Activated CD8-positive, alpha-beta memory T cell treated with anti-CD3 and anti-CD28 coated beads, Interleukin-2, amount 50 U/mL, for 4 hours (primary cell): ENCODE data around the gene AK5.
"Not testable (repeated sequence)": the region's sequence is repeated elsewhere in the genome, so short reads cannot be mapped to it uniquely, and the experiment has no call there.

Source experiments
- DNase-seq: peaks from one replicate; pipeline ENCODE4 v3.0.0-alpha.2; 2020

The AK5 gene

GRCh38 chr1:77405186-77405585 is 123.4 kb downstream of the AK5 start:
- DNase-seq = no peak

GRCh38 chr1:77406661-77407060 is 124.8 kb downstream of the AK5 start:
- DNase-seq = no peak

GRCh38 chr1:77407738-77408375 is 126.0 kb downstream of the AK5 start:
- no peak for DNase-seq

GRCh38 chr1:77408933-77409332 is 127.1 kb downstream of the AK5 start:
- DNase-seq = not testable (repeated sequence)

GRCh38 chr1:77412069-77412819 is 130.4 kb downstream of the AK5 start:
- DNase-seq = no peak

- no peak for DNase-seq
Measured at GRCh38 chr1:77412820-77413530, 131.2 kb downstream of the AK5 start.

DNA sequence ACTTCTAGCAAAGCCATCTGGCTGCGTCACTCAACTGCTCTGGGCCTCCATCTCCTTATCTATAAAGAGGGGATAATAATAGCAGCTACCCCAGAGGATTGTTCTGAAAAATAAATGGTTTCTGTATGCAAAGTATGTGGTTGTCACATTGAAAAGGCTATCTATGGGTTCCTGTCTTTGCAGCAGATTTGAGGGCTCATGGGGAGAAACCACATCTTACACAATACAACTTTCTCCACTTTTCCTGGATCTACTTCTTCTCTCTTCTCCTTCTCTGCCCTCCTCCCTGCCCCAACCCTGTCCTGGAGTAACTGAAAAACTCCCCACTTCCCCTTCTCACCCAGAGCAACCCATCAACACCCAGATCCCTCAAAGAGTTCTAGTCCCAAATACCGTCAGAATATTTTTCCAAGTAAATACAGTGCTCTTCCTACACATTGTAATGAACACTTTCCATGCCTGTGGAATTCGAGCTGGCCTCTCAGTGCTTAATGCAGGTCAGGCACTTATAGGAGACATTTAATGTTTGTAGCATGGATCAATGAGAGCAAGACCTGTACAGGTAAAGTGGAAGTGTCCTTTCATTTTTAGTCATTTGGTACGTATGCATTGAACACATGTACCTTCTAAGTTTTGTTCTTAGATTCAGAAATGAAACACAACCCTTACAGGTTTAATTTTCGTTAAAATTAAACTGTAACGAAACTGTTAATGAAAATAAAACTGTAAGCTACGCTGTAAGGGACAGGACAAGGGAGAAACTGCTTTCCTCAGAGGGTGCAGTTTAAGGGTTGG is 131.9 kb downstream of the AK5 start:
- no peak for DNase-seq

GRCh38 chr1:77415579-77415978 is 133.8 kb downstream of the AK5 start:
- no peak for DNase-seq

DNA sequence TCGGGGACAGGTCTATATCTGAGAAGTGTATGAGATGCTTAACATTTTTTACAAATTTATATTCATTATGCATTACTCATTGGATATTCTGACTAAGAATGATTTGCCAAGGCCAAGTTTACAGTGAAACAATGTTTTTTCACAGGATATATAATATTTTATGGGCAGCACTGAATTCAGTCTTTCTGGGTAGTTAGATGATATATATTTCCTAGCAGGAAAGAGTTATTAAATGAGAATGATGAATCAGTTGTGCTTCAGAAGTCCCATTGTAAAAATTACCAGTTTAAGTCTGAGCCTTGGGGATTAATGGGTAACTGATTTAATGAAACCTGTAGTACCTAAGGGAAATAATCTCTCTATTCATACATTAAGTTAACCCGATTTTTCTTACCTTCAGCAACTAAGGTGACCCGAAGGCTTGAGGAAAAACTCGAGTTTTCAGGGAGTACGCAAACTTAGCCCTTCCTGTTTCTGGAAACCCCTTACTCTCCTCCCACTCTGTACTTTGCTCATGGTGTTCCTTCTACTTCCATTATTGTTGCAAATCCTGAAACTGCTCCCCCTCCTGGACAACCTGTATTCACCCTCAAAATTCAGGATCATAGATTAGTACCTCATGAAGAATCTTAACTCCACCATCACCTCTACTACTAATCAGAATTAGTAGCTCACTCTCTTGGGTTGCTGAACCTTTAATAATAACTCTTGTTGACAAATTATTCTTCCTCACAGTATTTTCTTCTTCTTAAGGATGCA is 135.1 kb downstream of the AK5 start:
- no peak for DNase-seq

DNA sequence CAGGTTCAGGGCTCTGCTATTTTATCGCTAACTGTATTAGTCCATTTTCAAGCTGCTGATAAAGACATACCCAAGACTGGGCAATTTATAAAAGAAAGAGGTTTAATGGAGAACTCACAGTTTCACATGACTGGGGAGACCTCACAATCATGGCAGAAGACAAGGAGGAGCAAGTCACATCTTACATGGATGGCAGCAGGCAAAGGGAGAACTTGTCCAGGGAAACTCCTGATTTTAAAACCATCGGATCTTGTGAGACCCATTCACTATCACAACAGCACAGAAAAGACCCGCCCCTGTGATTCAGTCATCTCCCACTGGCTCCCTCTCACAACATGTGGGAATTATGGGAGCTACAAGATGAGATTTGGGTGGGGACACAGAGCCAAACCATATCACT is 136.2 kb downstream of the AK5 start:
- not testable (repeated sequence) for DNase-seq

DNA sequence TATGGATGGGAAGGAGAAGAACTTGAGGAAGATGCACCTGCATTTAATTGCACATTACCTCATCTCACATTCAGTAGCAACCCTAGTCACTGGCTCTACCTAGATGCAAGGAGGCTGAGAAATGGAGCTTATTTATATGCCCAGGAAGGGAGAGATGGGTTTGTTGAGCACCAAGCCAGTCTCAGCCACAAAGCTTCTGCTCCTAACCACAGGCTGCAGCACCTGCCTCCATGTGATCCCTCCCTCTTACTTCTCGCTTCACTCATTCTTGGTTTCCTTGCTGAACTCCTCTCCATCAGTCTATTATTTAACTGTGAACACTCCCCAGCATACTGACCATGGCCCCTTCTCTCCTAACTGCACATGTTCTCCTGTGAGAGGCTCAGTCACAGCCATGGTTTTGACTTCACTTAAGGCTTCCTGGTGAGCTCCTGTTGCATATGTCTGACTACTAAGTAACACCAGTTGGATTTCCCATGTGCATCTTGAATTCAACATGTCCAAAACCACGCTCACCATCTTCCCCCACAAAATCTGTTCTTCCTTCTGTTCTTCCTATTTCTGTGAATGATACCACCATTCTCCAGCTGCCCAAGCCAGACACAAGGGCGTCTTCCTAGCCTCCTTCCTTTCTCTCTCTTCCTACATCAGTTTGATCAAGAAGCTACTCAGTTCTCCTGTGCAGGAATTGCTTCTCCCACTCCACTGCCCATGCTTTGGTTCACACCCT is 139.8 kb downstream of the AK5 start:
- no peak for DNase-seq

GRCh38 chr1:77424236-77424635 is 142.4 kb downstream of the AK5 start:
- no peak for DNase-seq

DNA sequence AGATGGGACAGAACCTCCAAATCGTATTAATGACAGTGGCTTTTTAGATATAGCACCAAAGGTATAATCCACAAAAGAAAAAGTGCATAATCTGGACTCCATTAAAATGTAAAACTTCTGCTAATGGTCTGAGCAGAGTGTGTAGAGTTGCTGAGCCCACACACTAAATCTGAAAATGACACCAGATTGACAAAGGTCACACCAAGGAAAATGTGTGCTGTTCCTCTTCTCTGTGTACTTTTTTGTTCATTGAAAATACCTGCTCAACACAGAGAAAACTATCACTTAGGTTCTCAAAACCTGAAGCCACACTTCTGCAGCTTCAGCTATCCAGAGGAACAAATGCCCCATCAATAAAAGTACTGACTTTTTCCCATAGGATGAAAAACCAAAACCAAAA is 146.2 kb downstream of the AK5 start:
- no peak for DNase-seq

GRCh38 chr1:77430966-77431690 is 149.3 kb downstream of the AK5 start:
- DNase-seq = no peak

DNA sequence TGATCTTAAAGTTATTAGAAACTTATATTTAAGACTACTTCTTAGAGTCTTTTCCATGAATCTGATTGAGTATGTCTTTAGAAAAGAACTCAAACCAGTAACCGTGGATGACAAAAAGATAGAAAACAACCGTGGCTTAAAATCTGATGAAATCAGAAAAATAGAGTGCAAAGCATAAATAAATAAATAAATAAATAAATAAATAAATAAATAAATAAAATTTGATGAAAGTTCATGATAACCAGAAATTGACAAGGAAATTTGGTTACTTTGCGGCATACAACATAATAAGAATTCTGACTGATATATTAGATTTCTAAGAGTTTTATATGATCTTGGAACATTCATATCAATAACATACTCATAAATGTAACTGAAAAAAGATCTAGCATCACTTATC is 152.1 kb downstream of the AK5 start:
- DNase-seq = no peak

DNA sequence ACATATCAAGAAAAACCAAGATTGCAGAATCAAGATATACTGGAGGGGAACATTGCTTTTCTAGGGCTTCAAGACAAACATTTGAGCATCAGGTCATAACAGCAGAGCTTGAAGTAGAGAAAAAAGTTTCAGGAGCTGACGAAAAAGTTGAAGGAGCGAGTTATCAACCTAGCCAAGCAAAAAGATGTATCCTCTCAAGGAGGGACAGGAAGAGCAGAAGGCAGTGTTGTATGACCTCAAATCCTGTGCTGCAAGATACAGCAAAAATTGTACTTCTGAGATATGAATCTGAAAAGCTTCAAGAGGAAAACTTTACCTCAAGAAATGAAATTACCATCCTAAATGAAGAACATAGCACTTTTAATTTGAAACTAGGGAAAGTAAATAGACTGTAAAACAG is 153.1 kb downstream of the AK5 start:
- DNase-seq = no peak

DNA sequence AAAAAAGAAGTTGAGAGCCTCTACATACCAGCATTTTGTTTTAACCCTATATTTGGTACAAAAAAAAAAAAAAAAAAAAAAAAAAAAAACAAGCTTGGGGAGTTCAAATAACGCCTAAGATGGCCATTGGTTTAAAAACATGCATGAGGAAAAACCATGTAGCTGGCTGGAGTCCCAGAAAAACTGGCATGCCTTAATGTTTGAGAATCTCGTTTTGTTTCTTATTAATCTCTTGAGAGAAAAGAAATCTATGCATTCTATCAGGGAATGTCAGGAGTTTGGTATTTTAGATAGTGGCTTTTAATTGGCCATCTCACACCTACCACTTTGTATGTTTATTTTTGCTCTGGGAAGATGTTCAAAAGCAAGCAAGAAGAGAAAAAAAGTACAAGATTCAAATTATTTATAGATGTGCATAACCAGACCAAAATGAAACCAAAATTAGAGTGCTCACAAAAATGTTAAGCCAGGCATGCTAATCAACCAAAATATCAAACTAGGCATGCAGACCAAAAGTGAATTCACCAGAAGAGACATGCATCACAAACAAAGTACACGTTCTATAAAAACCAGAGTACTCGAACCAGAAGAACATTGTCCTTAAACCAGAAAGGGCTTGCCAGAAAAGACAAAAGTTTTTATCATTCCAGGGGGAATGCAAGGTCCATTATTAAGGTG is 156.6 kb downstream of the AK5 start:
- DNase-seq = no peak

DNA sequence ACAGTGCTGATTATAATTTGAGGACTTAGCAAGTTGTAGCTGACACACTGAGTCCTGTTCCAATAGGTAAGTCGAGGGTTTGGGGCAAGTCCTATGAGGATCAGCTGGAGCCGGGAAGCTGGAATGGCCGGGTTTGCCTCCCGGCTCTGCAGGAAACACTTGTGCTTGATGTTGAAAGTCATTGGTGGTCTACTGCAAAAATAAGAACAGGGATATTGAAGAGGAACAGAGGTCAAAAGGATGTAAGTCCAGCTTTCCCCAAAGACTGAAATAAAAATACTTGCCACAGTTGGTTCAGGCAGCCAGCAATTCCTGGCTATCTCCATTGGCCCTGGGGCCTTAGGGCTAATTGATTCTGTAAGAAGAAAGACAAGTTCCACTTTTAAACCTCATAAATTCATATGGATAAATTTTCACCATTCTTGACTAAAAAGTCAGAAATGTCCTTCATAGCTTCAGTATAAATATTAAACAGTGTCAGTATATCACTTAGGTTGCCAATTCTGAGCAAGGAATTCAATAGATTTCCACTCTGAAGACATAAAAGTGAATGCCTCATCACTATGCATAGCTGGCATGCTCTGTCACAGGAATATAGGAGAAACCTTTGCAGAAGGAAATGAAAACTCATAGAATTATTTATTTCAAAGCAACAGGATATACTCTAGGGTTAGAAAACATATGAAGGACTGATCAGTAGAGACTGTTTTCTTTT is 165.2 kb downstream of the AK5 start:
- no peak for DNase-seq

- no peak for DNase-seq
Measured at GRCh38 chr1:77447669-77448068, 165.8 kb downstream of the AK5 start.

- no peak for DNase-seq
Measured at GRCh38 chr1:77459881-77460280, 178.1 kb downstream of the AK5 start.
